Coronary artery (tissue), 2 donors: Measurements from ENCODE around the gene AIMP1.

ENCODE experiments used
- DNase-seq: peaks from one replicate; pipeline ENCODE4 v3.0.0-alpha.2; 2017; ENCODE audit warnings: low spot score
- H3K27ac ChIP-seq, 2 donors: fragments of 200-600 bp; sonication (generic); one replicate each; pipeline ENCODE4 v1.5.1; 2016 to 2019
- H3K4me3 ChIP-seq: fragments of 200-600 bp; sonication (generic); 2 replicates; pipeline ENCODE4 v1.5.1; 2016; ENCODE audit warnings: mild to moderate bottlenecking, moderate library complexity
- CTCF ChIP-seq: fragments of 200-600 bp; sonication (generic); IDR thresholded peaks from one replicate; pipeline ENCODE4 v1.5.1; 2019; ENCODE audit warnings: antibody characterized with exemption

AIMP1 gene

GRCh38 chr4:106347167-106347566, 30.8 kb downstream of the AIMP1 start:
- no peak for TF ChIP-seq CTCF
- Histone ChIP-seq H3K27ac (no peak overlapping the region), H3K4me3 (no peak overlapping the region)
- no peak for DNase-seq

DNA sequence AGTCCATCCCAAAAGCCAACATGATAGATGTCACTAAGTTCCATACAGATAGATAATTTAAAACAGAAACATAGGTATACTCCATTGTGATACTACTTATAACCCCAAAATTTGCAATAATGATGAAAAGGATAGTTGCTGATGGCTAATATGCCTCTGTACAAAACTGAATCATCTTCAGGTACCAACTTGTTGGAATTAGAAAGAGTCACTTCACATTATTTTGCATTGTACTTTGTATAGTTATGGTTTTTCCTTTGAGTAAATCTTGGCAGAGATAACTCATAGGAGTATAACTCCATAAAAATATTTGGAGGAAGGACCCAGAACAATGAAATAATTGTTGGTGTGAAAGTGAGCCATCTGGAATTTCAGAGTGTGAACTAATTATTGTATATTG, 34.7 kb downstream of the AIMP1 start:
- H3K4me3 ChIP-seq: no peak overlapping the region
- TF ChIP-seq CTCF: no peak
- no peak for DNase-seq
- H3K27ac ChIP-seq: no peak overlapping the region

DNA sequence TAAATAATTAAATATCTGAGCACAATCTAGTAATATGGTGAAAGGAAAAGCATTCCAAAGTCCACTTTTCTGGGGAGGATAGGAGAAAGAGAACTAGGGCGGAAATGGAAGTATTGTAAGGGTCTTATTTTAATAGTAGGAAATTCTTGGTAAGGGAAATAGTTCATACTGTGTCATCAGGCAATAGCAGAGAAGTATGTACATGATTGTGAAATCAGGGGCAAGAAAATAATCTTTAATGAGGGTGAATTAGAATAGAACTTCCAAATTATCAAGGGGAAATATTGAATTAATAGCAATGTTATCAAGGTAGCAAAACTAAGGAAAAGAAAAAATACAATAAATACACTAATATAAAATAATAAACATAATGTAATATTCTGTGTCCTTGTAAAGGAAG, 37.4 kb downstream of the AIMP1 start:
- H3K4me3 ChIP-seq: no peak overlapping the region
- no peak for TF ChIP-seq CTCF
- H3K27ac ChIP-seq: no peak overlapping the region
- DNase-seq: no peak

DNA sequence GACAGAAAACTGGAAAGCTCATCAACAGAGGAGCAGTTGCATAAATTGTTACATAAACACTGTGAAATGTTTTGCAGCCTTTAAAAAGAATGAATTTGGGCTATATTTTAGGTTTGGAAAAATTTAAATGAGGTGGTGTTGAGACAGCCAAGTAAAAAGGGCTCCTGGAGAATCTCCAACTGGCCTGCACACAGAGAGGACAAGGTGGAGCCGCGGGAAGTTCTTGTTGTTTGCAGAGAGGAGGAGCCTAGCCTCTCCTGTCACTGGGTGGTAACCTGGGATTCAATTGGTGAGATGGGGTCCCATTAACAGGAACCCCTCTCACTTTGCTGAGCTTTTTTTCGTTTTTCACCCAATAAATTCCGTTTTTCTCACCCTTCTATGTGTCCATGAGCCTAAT, 38.8 kb downstream of the AIMP1 start:
- Histone ChIP-seq H3K4me3 (peak overlapping the region; percentile 37), H3K27ac (no peak overlapping the region)
- TF ChIP-seq CTCF: no peak
- no peak for DNase-seq

DNA sequence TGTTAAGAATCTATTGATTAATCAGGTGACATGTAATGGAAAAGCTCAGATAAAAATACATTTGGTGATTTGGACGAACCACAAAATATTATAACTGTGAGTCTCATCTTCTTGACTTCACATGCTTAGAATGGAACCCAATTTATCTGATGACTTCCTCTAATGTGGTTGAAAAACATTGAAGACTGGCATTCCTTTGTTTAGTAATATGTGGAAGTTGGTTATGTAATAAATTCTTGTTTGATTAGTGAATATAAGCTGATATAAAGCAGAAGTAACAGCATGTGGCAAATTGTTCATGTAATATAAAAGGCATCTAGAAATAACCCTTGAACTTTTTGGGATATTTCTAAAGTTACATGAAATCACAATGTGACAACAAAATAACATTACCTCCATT, 42.5 kb downstream of the AIMP1 start:
- TF ChIP-seq CTCF: no peak
- no peak for DNase-seq
- H3K4me3 ChIP-seq: no peak overlapping the region
- H3K27ac ChIP-seq: no peak overlapping the region

GRCh38 chr4:106362086-106362825, 45.9 kb downstream of the AIMP1 start:
- TF ChIP-seq CTCF: no peak
- Histone ChIP-seq H3K27ac (no peak overlapping the region), H3K4me3 (no peak overlapping the region)
- DNase-seq: no peak

DNA sequence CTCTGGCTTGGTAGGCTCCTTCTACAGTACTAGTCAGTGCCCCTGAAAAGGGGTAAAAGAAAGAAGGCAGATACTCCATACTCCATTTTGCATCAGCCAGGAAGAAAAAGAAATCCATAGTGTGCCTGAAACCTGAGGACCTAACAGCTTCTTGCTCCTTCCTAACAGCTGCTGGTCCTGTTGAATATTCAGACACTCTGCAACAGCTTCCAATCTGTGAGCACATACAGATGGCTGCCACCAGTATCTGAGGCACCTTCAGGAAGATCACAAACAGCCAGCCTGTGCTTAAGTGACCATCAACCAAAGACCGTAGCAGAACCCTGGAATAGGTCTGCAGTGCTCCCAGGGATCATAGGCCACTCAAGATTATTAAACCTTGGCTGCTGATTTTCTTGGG, 47.9 kb downstream of the AIMP1 start:
- TF ChIP-seq CTCF: no peak
- Histone ChIP-seq H3K4me3 (no peak overlapping the region), H3K27ac (no peak overlapping the region)
- DNase-seq: no peak
